ENCODE data around the gene ARHGAP9.

- no peak for TF ChIP-seq YY1 (IDR thresholded peaks at IDR 0.05; ENCODE audit: insufficient read depth, insufficient read length)
- TF ChIP-seq ZNF274 (IDR thresholded peaks at IDR 0.05; ENCODE audit: low read depth, low read length), result no peak
Measured at GRCh38 chr12:57461276-57461916, 18.3 kb downstream of the ARHGAP9 start.
